ENCODE data around the gene ANTXR1. TPM values are rescaled to one million over a fixed set of nuclear protein-coding genes. Genes with fewer than 3 reads are reported as not detected.

The ANTXR1 gene
- total RNA-seq, 1 experiment from 2014 or later: 48.3 TPM

DNA sequence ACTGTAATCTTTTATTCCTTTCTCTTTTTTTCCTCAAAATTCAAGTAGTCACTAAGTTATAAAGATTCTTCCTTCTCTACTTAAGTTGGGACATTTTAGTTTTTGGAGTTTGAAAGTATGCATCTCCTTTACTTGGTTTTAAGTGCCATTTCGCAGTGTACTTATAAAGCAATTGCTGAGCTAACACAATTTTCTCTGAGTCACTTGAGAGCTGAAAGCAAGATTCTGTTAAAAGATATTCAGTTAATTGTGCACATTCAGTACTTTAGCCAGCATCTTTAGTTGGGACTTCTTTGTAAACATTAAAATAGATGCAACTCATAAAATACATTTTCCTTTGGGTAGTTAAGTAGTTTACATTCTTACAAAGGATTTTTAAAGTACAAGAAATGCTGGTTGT lies 238.0 kb downstream of the ANTXR1 start:
- TF ChIP-seq, protein P1, sequence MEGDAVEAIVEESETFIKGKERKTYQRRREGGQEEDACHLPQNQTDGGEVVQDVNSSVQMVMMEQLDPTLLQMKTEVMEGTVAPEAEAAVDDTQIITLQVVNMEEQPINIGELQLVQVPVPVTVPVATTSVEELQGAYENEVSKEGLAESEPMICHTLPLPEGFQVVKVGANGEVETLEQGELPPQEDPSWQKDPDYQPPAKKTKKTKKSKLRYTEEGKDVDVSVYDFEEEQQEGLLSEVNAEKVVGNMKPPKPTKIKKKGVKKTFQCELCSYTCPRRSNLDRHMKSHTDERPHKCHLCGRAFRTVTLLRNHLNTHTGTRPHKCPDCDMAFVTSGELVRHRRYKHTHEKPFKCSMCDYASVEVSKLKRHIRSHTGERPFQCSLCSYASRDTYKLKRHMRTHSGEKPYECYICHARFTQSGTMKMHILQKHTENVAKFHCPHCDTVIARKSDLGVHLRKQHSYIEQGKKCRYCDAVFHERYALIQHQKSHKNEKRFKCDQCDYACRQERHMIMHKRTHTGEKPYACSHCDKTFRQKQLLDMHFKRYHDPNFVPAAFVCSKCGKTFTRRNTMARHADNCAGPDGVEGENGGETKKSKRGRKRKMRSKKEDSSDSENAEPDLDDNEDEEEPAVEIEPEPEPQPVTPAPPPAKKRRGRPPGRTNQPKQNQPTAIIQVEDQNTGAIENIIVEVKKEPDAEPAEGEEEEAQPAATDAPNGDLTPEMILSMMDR (conservative IDR thresholded peaks at IDR 0.05): no peak
- Histone ChIP-seq H3K9me3 (ENCODE audit: insufficient read depth, low read depth) (no peaks in the 10 kb centered on the region), H4K20me1 (ENCODE audit: insufficient read depth) (no peaks in the 10 kb centered on the region), H2AFZ (no peak overlapping the region), H3K9me2 (ENCODE audit: insufficient read depth) (no peaks in the 10 kb centered on the region), H3K79me2 (ENCODE audit: low read depth) (no peaks in the 10 kb centered on the region), H3K27ac (no peak overlapping the region), H3K36me3 (ENCODE audit: low read depth) (no peaks in the 10 kb centered on the region; the same call in 1 of the 2 replicates), H3K27me3 (ENCODE audit: insufficient read depth, low read depth) (no peaks in the 10 kb centered on the region), H3F3A (ENCODE audit: insufficient read depth, low read depth) (no peaks in the 10 kb centered on the region), H3K4me2 (no peak overlapping the region), H3K4me1 (replicated peaks; ENCODE audit: insufficient read depth) (no peaks in the 10 kb centered on the region), H3K4me3 (no peak overlapping the region)
- BruUV-seq (replicated peaks): no TSS peak
- POLR2A ChIA-PET (ENCODE audit: unreplicated experiment): interaction anchor here (0.7 kb wide), 1 partner anchor 9 kb away, joined by 3 read pairs; no protein-coding TSS in a partner anchor
- DNase-seq: no peak
- intact Hi-C loops (cut with micrococcal nuclease; ENCODE audit: unreplicated experiment): no loop called here
- CTCF ChIA-PET: no interaction called here

DNA sequence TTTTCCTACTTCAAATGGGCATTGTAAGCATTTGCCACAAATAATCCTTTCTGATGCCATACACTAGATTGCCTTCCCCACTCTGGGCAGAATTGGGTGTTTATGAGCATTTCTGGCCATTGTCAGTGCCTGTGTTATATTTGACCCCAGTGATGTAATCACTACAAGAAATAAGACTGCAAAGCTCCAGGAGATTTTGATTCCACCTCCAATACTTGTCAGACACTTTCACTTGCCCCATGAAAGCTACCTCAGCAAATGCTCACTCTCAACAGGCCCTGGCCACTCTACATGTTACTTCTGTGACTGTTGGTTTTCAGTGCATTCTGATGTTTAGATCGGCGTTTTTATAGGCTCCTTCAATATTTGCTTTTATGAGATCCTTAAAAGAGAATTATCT lies 239.0 kb downstream of the ANTXR1 start:
- no peak for DNase-seq
- Histone ChIP-seq H3K36me3 (ENCODE audit: low read depth) (no peaks in the 10 kb centered on the region), H3K4me1 (replicated peaks; ENCODE audit: insufficient read depth) (no peaks in the 10 kb centered on the region), H3F3A (ENCODE audit: insufficient read depth, low read depth) (no peaks in the 10 kb centered on the region), H3K4me3 (no peak overlapping the region), H3K9me2 (ENCODE audit: insufficient read depth) (no peaks in the 10 kb centered on the region), H4K20me1 (ENCODE audit: insufficient read depth) (no peaks in the 10 kb centered on the region), H2AFZ (no peak overlapping the region), H3K27ac (no peak overlapping the region), H3K4me2 (no peak overlapping the region), H3K27me3 (ENCODE audit: insufficient read depth, low read depth) (no peaks in the 10 kb centered on the region), H3K79me2 (ENCODE audit: low read depth) (no peaks in the 10 kb centered on the region), H3K9me3 (ENCODE audit: insufficient read depth, low read depth) (no peaks in the 10 kb centered on the region)
- BruUV-seq (replicated peaks): no TSS peak
- intact Hi-C loops (cut with micrococcal nuclease; ENCODE audit: unreplicated experiment): no loop called here
- CTCF ChIA-PET: no interaction called here
- TF ChIP-seq, protein P1 (conservative IDR thresholded peaks at IDR 0.05): no peak
- no peak for TF ChIP-seq EZH2 (IDR thresholded peaks at IDR 0.05; ENCODE audit: low read depth)
- POLR2A ChIA-PET (ENCODE audit: unreplicated experiment): no interaction called here

DNA sequence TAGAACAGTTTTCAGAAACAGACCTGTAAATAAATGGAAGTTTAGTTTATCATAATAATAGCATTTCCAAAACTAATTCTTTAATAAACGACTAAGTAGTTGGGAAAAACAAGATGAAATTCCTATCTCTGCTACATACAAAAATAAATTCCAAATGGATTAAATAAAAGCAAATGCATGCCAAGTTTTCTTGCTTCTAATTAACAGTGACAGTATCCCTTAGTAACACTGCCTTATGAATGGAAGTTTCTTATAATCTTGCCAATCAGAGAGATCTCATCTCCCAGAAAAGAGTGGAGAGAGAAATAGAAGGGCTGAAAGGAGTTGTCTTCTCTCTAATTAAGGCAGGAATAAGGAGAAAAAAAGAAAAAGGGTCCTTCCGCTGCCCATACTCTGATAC lies 240.1 kb downstream of the ANTXR1 start:
- intact Hi-C loops (cut with micrococcal nuclease; ENCODE audit: unreplicated experiment): no loop called here
- no peak overlapping the region for H3K27ac ChIP-seq
- H3K27me3 ChIP-seq (ENCODE audit: insufficient read depth, low read depth): no peaks in the 10 kb centered on the region
- no peak overlapping the region for H3K4me2 ChIP-seq
- H3K79me2 ChIP-seq (ENCODE audit: low read depth): no peaks in the 10 kb centered on the region
- no peaks in the 10 kb centered on the region for H3F3A ChIP-seq (ENCODE audit: insufficient read depth, low read depth)
- H3K4me1 ChIP-seq (replicated peaks; ENCODE audit: insufficient read depth): no peaks in the 10 kb centered on the region
- no TSS peak for BruUV-seq (replicated peaks)
- no peak overlapping the region for H2AFZ ChIP-seq
- no peaks in the 10 kb centered on the region for H4K20me1 ChIP-seq (ENCODE audit: insufficient read depth)
- TF ChIP-seq, protein P1 (conservative IDR thresholded peaks at IDR 0.05): no peak
- TF ChIP-seq EZH2 (IDR thresholded peaks at IDR 0.05; ENCODE audit: low read depth): no peak
- no peaks in the 10 kb centered on the region for H3K9me2 ChIP-seq (ENCODE audit: insufficient read depth)
- H3K36me3 ChIP-seq (ENCODE audit: low read depth): no peaks in the 10 kb centered on the region
- H3K4me3 ChIP-seq: no peak overlapping the region
- ChIA-PET CTCF (no interaction called here), POLR2A (ENCODE audit: unreplicated experiment) (no interaction called here)
- H3K9me3 ChIP-seq (ENCODE audit: insufficient read depth, low read depth): no peaks in the 10 kb centered on the region
- DNase-seq: no peak
